GM18909 (cell line): ENCODE data around the gene MYO7A.

Experiments used
- ATAC-seq: cut with Tn5 transposase; IDR thresholded peaks from one replicate; pipeline ENCODE4 v1.9.1; 2021; ENCODE audit warnings: mild to moderate bottlenecking; ENCODE audit not compliant: unreplicated experiment, poor library complexity

Gene MYO7A

DNA sequence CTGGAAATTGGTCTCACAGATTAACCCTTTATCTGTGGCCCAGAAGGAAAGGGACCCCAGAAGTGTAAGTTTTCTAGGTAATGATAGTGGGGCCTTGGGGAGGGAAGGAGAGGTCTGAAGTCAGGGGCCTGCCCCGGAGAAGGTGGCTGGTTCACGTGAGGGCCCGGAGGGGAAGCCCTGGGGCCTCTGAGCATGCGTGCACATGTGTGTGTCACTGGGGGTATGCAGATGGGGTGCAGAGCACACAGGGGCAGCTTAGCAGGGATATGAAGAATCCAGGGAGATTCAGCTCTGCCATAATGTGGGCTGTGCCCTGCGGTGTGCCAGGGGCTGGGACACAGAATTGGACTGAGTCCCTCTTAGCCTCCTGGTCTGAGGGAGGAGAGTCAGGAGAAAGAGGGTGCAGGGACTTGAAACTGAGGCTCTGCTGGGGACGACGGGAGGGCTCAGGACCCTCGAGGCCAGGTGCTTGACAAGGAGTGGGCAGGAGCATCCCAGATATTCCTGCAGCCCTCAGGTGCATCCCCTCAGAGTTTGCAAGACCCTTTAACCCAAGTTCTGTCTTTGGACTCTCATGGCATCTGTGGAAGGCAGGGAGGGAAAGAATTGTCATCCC, 15.5 kb downstream of the MYO7A start:
- ATAC-seq: no peak

DNA sequence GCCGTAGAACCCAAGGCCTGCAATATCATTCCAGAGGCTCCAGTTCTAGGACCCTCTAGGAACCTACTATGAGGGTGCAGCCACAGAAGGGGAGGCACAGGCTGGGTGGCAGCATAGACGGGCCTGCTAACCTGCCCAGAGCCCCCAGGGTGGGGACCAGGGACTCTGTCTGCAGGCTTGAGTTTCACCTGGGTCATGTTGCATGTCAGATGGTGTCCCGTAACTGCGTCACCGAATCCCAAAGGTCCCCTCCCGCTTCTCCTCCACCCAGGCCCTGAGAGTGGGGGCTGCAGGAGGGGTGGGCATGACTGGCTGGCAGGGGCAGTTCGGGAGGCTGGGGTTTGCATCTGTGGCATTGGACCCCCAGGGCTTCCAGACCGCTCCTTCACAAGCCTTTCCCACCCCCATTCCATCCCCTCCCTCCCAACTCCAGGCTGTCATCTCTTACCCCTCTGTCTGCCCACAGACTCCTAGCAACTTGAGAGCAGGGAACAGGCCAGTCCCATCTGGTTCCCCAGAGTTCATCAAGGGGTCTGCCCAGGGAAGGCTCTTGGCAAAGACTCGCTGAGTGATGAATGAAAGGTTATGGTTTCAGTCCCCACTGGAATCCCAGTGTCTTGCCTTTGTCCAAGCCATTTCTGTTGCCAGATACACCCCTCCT, 16.3 kb downstream of the MYO7A start:
- ATAC-seq: no peak

DNA sequence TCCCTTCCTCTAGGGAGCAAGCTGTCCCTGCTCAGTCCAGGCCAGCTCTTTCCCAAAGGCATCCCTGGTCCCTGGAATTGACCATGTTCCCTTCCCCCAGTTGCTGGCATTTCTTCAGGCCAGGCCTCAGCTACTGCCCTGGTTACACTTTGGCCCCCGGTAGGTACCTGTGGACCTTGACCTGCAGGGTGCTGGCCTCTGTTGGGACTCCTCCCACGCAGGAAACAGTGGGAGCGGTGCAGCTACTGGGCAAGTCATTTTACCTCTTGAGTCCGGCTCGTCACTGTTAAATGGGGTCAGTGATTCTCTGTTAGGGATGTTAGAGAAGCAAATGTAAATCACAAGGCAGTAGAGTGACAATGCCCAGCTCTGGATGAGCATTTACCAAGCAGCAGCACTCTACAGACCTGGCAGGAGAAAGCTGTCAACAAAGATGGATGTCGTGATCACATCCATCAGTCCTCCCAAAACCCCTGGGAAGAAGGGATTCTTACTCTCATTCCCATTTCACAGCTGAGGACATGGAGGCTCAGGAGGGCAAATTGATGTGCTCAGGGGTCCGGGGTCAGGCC, 16.9 kb downstream of the MYO7A start:
- ATAC-seq: no peak

DNA sequence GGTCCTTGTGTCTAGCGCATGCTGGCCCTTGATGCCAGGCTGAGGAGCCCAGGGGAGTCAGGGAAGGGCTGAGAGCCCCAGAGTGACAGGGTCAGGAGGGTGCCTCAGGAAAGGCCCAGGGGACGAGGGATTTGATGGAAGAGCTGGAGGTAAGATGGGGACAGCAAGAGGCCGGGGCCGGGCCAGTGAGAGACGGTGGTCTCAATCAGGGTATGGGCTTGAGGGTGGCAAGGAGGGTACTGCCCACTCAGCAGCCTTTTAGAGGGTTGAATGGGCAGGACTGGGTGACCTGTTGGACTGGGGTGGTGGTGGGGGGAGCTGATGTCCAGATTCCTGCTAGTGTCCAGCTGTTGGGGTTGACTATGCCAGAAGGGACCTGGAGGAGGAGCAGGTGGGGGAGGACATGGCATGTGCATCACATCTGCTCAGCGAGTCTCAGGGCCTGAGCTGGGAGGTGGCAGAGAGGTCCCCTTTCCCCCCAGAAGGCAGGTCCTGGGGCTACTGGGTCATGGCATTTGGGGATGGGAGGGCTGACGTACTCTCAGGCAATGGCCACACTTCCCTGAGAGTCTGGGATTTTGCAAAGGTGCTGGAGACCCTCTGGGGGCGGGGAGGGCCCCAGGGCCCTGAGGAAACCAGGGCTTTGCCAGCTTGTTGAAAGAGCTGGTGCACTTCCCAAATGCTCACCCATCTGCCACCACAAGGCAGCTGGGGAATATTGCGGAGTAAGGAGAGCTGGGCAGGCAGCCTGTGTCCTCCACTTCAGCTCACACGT, 18.4 kb downstream of the MYO7A start:
- ATAC-seq: no peak

DNA sequence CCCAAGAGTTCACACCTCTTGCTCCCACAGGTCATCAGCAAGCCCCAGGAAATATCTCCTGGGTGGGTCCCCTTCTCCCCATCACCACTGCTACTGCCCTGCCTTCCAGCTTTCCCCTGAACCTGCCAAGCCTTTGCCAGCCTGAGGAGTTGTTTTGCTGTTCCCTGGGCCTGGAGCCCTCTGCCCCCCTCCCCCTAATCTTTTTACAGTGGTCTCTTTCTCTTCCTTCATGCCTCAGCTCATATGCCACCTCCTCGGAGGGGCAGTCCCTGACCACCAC, 18.9 kb downstream of the MYO7A start:
- ATAC-seq: no peak

DNA sequence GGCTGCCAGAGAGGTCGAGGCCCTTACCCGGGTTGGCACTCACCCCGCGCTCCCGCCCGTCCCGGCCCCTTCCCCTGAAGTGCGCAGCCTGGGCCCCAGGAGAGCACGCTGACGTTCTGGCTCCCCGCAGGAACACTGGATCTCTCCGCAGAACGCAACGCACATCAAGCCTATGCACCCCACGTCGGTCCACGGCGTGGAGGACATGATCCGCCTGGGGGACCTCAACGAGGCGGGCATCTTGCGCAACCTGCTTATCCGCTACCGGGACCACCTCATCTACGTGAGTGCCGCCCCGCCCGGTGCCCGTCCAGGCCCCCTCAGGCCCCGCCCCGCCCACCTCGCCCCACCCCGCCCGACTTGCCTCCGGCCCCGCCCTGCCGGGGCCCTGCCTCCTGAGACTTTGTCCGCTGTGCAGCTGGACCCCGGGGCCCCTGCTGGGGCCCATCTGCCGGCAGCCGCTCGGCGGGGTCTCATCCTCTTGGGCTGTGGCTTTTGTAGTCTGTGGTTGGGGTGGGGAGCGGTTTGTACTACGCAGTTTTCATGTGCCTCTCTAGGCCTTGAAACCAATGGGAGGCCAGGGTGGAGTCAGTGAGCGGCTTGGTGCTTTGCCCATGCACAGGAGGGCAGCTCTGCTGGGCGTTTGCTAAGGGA, 19.7 kb downstream of the MYO7A start:
- ATAC-seq: no peak

DNA sequence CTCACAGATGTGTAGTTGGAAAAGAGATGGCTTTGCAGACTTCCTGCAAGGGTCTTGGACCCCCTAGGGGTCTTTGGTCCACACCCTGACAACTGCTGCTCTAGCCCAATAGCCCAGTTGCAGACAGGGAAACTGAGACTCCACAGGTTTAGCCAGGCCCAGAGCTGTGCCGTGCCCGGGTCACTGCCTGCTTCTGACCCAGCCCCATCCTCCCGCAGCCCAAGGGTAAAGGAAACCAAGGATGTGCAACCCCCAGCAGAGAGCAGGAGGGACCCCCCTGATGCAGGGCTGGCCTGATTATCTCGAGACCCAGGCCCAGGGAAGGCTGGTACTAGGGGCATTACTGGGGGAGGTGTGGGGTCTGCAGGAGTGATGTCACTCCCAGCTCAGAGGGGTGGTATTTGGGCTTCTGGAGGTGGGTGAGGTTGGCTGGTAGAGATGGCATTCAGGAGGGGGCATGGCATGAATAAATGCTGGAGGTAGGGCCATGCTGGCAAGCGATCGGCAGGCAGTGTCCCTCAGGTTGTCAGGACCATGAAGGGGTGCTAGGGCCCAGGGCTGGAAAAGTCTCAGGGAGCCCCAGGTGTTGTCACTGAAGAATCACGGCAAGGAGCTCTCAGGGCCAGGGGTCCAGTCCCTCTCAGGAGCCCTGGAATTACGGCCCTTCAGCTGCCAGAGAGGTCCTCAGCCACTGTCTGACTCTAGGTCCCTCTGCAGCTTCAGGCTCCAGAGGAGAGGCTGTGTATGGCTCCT, 21.1 kb downstream of the MYO7A start:
- no peak for ATAC-seq

DNA sequence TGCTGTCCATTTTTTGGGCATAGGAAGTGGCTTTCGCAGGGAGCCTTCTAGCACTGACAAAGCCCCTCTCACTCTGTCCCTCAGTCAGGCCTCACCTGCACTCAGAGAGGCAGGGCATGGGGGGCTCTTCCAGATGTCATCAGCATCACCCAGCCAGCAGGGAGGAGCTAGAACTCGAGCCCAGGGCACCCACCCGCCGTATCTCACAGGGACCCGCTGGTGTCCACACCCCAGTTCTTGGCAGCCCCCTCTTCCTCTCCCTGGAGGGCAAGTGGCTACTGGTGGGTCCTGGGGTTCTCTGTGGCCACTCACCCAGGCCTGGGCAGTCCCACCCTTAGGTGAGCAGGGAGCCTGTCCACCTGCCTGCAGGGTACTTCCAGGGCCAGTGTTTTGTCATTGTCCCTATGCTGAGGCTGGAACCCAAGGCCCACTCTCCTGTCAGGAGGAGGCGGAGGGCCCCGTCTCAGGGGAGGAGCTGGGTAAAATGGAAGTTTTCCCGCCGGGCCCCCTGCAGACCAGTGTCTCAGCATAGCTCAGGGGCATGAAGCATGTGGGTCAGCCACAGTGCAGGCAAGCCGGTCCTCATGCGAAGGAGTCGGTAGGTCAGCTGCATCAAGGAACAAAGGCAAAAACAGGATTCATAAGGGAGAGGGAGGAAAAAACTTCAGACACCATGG, 21.8 kb downstream of the MYO7A start:
- no peak for ATAC-seq

DNA sequence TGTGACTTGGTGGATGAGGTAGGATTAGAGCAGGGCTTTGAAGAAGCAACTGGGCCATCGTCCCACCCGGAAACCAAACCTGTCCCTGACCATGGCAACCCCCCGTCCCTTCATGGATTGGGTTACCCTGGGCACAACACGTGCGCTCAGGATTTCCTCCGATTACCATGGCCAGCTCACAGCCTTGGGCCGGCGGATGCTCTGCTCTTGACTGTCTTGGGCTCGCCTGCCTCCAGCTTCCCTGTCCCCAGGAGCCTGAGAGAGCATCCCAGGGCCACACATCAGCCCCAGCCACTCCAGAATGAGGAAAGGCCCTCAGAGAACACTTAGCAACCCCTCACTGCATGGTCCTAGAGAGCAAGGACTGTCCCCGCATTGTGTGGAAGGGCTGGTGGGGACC, 22.8 kb downstream of the MYO7A start:
- no peak for ATAC-seq

DNA sequence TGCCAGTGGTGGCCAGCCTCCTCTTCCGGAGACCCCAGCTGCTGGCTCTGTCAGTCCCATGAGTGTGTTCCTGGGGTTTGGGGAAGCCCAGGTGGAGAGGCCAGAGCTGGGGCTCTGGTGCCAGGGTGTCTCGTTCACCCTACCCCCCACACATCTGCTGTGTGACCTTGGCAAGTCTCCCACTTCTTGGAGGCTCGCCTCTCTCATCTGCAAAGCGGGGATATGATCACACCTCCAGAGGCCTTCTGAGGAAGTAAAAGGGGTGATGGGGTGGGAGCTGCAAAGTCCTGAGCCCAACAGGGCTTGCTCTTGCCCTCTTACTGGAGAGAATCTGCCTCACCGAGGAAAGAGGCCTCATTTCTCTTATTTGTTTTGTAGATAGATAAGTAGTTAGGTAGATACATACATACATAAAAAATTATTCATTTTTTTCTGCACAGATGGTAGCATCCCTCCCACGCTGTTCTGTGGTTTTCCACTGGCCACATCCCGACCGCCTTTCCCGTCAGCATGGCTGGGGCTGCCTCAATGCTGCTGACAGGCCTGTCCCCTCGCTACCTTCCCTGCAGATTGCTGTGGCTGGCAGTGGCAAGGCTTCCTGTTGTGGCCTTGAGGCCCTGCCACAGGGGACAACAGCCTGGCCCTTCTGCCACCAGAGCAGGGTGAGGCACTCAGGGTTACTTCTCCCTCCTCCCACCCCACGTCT, 23.9 kb downstream of the MYO7A start:
- ATAC-seq: no peak

DNA sequence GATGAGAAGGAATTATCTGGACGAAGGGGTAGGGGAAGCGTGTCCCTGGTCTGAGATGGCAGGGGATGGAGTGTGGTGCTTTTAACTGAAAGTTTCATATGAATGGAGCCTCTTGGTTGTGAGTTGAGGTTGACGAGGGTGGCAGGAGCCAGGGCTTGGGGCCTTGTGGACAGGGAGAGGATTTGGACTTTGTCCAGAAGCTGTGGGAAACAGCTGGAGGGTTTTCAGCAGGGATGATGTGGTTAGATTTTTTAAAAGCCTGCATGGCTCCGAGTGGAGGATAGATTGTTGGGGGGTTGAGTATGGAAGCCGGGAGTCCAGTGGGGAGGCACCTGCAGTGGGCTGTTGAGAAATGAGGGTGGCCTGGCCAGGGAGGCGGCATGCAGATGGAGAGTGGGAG, 24.8 kb downstream of the MYO7A start:
- no peak for ATAC-seq

DNA sequence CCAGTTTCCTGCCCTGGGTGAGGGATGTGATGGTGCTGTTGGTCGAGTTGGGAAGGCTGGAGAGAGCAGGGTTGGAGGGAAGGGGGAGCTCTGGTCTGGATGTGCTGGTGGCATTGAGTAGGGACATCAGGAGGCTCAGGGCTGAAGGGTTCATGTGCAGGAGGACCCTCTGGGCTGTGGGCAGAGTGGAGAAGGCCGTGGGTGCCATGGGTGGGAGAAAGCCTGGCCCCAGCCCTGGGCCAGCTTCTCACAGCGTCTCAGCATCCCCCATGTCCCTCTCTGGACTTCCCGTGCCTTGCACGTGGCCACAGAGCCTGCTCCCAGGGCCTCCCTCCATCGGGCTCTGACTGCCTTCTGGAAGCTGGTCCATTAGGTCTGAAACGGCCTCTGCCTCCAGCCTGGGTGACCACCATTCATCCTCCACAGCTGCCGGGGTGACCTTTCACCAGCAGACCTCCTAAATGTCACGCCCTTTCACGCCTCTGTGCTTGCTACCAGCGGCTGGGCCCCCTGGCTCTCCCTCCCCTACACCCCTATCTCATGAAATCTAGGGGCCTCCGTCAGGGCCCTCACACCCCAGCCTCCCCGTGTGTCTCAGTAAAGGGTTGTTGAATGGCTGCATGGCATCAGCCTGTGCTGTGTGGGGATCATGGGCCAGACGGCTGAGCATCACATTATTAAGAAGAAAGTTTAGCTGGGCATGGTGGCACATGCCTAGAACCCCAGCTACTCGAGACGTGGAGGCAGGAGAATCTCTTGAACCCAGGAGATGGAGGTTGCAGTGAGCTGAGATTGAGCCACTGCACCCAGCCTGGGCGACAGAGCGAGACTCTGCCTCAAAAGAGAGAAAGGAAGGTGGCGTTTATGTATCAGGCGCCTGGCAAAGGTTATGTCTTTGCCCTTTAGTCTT, 25.5 kb downstream of the MYO7A start:
- no peak for ATAC-seq

DNA sequence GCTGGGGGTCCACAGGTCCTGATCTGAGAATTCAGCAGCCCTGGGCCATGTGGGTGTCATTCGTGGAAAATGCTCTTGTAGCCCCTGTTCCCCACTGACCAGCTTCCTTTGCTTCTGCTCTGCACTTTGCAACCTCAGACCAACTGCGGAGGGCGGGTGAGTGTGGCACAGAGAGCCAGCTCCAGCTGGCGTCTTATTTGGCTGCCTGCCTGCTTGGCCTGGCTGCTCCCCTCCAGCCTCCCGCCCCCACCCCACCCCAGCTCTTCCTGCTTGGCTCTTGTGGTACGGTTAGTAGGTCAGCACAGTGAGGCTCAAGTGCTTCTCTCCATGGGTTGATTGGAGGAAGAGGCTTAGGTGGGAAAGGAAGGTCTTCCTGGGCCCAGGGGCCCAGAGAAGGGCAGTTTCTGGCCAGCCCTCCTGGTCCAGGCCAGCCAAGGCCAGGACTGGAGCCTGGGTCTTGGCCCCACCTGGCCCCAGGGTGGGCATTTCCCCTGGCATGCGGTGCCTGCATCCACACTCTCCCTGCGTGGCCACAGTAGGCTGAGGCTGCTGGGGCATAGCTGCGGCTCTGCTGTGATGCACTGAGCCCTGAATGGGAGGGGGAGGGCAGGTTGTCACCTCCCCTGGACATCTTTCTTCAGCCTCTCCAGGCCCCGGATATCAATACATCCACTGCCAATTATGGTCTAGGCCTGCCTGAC, 26.5 kb downstream of the MYO7A start:
- ATAC-seq: no peak

DNA sequence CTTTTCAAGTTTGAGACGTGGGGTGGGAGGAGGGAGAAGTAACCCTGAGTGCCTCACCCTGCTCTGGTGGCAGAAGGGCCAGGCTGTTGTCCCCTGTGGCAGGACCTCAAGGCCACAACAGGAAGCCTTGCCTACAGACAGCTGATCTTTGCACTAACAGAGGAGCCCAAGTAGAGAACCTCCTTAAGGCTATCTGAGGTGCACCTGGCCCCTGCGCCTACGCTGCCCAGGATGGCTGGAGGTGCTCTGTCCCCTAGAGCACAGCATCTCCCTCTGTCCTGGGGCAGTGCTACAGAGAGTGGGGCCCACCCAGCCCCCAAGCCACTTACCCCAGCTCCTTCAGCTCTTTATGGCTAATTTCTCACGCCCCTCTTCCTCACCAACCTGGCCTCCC, 27.0 kb downstream of the MYO7A start:
- ATAC-seq: no peak

DNA sequence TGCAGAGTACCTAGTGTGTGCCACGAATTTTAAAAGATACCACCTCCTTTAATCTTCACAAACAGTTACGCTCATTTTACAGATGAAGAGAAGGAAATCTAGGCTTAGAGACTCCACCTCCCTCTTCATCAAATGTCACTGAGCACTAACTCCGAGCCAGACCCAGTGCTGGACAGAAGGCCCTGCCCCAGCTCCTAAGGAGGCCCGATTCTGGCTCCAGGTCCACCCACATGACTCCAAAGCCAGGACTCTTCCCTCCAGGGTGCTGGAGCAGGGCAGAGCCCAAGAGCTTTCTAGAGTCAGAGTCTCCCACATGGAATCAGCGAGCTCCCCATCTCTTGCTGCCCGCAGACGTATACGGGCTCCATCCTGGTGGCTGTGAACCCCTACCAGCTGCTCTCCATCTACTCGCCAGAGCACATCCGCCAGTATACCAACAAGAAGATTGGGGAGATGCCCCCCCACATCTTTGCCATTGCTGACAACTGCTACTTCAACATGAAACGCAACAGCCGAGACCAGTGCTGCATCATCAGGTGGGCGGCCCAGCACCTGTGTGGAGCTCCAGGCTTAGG, 27.6 kb downstream of the MYO7A start:
- no peak for ATAC-seq

DNA sequence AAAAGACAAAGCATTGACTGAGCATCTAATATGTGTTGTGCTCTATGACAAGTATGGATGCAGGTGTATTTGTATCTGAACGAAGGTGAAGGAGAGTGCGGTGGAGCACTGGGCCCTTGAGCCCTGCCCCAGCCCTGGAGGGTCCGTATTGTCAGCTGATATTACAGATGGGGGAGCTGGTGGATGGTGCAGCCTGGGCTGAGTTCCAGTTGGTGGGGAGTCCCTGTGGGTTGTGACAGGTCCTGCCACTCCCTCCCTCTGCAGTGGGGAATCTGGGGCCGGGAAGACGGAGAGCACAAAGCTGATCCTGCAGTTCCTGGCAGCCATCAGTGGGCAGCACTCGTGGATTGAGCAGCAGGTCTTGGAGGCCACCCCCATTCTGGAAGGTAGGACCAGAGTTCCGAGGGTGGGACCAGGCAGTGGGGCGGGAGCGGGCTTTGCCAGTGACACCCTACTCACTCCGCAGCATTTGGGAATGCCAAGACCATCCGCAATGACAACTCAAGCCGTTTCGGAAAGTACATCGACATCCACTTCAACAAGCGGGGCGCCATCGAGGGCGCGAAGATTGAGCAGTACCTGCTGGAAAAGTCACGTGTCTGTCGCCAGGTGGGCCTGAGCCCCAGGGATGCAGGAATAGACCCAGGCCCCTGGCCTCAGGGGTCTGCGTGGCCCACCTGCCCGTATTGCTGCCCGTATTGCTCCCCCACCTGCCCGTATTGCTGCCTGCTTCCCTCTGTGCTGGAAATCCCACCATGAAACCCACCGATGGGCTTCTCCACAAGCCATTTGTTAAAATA, 28.6 kb downstream of the MYO7A start:
- no peak for ATAC-seq
